Upper lobe of left lung (tissue), 6 donors: ENCODE data around the gene KCNC1. TPM values are rescaled to one million over a fixed set of nuclear protein-coding genes. Genes with fewer than 3 reads are reported as not detected.

ENCODE experiments used
- ATAC-seq, 2 donors: fragments of 200-7000 bp; cut with Tn5 transposase; one replicate each; pipeline ENCODE4 v1.9.1; 2022; ENCODE audit warnings: mild to moderate bottlenecking in 2 of 2, moderate library complexity in 2 of 2; ENCODE audit not compliant: low FRiP score in 2 of 2
- DNase-seq, 2 donors: peaks; one replicate each; pipeline ENCODE4 v3.0.0-alpha.2; 2019 to 2020
- H3K27ac ChIP-seq, 4 donors: fragments of 200-600 bp; sonication (generic); one replicate each; pipeline ENCODE4 v1.5.1; 2016 to 2019
- H3K27me3 ChIP-seq, 4 donors: fragments of 200-600 bp; sonication (generic); one replicate each; pipeline ENCODE4 v1.5.1; 2017 to 2019
- H3K36me3 ChIP-seq, 4 donors: fragments of 200-600 bp; sonication (generic); one replicate each; pipeline ENCODE4 v1.5.1; 2016 to 2019
- H3K4me1 ChIP-seq, 4 donors: fragments of 200-600 bp; sonication (generic); one replicate each; pipeline ENCODE4 v1.5.1; 2018 to 2019
- H3K4me3 ChIP-seq, 4 donors: fragments of 200-600 bp; sonication (generic); one replicate each; pipeline ENCODE4 v1.5.1; 2017 to 2019; ENCODE audit warnings: mild to moderate bottlenecking in 2 of 4, moderate library complexity in 1 of 4
- H3K9me3 ChIP-seq, 4 donors: fragments of 200-600 bp; sonication (generic); one replicate each; pipeline ENCODE4 v1.5.1; 2018 to 2019
- CTCF ChIP-seq, 6 experiments: fragments of 450-650 bp in 4 of 6; fragments of 200-600 bp in 2 of 6; sonication (generic) in 2 of 6; IDR thresholded peaks; one replicate each; pipeline ENCODE4 v1.5.1; 2016 to 2019; ENCODE audit warnings: antibody characterized with exemption in 6 of 6
- EP300 ChIP-seq, 4 donors: sonication (generic); formaldehyde crosslinking; IDR thresholded peaks; one replicate each; pipeline ENCODE4 v1.5.1; 2017; ENCODE audit warnings: antibody characterized with exemption in 4 of 4, control low read depth in 2 of 4
- POLR2A ChIP-seq, 4 donors: fragments of 450-650 bp; IDR thresholded peaks; one replicate each; pipeline ENCODE4 v1.5.1; 2016 to 2017; ENCODE audit warnings: antibody characterized with exemption in 4 of 4, mild to moderate bottlenecking in 2 of 4
- POLR2AphosphoS5 ChIP-seq, 2 donors: sonication (generic); formaldehyde crosslinking; IDR thresholded peaks; one replicate each; pipeline ENCODE4 v1.5.1; 2017; ENCODE audit warnings: antibody characterized with exemption in 2 of 2
- WGBS, 2 donors: methylation state at CpG; one replicate each; pipeline ENCODE4 v1.1.5; 2017 to 2018; 5-methylcytosine and 5-hydroxymethylcytosine counted together
- total RNA-seq, 6 donors: library from RNA; depleted of rRNA in 4 of 6; stranded (reverse); fragments of >200 nt in 4 of 6; gene quantifications; one replicate each; pipeline versions ENCODE4 v1.1.0 to v1.2.1, GENCODE V29; 2016 to 2021
- donor health status: DM: no; HTN: no; CAD: no; lungs with moderate emphysema.
- donor health status: DM: no; HTN: yes; CAD: no; lungs with severe emphysema.

KCNC1 gene
- total RNA-seq, 6 donors from 2014 or later: not detected

GRCh38 chr11:17736579-17736893 lies 2.0 kb downstream of the KCNC1 start:
- WGBS, 2 donors: 15 to 37% methylated on average over 6 to 12 of the region's 12 CpGs
- H3K4me1 ChIP-seq: peaks cover 12 to 26% (median 16%) of the 10 kb centered on the region in 4 donors
- no peak overlapping the region for H3K27ac ChIP-seq
- peaks cover 0 to 58% (median 25%) of the 10 kb centered on the region in 4 donors for H3K27me3 ChIP-seq
- no peak for ATAC-seq
- H3K4me3 ChIP-seq: no peak overlapping the region
- H3K36me3 ChIP-seq: no peaks in the 10 kb centered on the region
- no peaks in the 10 kb centered on the region for H3K9me3 ChIP-seq
- DNase-seq: no peak
- no peak for TF ChIP-seq CTCF (IDR thresholded peaks at IDR 0.05)
- no peak for TF ChIP-seq EP300 (IDR thresholded peaks at IDR 0.05)
- TF ChIP-seq POLR2AphosphoS5 (IDR thresholded peaks at IDR 0.05): no peak
- TF ChIP-seq POLR2A (IDR thresholded peaks at IDR 0.05): no peak

GRCh38 chr11:17736930-17737817 lies 2.6 kb downstream of the KCNC1 start:
- 46 to 60% methylated on average over 7 to 15 of the region's 15 CpGs for WGBS, 2 donors
- ATAC-seq: no peak
- Histone ChIP-seq H3K27me3 (peaks cover 0 to 58% (median 25%) of the 10 kb centered on the region in 4 donors), H3K4me1 (peaks cover 12 to 26% (median 16%) of the 10 kb centered on the region in 4 donors), H3K4me3 (no peak overlapping the region), H3K9me3 (no peaks in the 10 kb centered on the region), H3K27ac (no peak overlapping the region), H3K36me3 (no peaks in the 10 kb centered on the region)
- DNase-seq: no peak
- TF ChIP-seq EP300 (IDR thresholded peaks at IDR 0.05): no peak
- no peak for TF ChIP-seq POLR2AphosphoS5 (IDR thresholded peaks at IDR 0.05)
- TF ChIP-seq POLR2A (IDR thresholded peaks at IDR 0.05): no peak

- Histone ChIP-seq H3K36me3 (no peaks in the 10 kb centered on the region), H3K27me3 (peaks cover 0 to 52% (median 22%) of the 10 kb centered on the region in 4 donors), H3K27ac (no peak overlapping the region), H3K9me3 (no peaks in the 10 kb centered on the region), H3K4me3 (no peak overlapping the region), H3K4me1 (peaks cover 12 to 26% (median 16%) of the 10 kb centered on the region in 4 donors)
- DNase-seq (no peak), ATAC-seq (no peak)
- TF ChIP-seq POLR2AphosphoS5 (IDR thresholded peaks at IDR 0.05) (no peak), CTCF (IDR thresholded peaks at IDR 0.05) (no peak), EP300 (IDR thresholded peaks at IDR 0.05) (no peak), POLR2A (IDR thresholded peaks at IDR 0.05) (no peak)
- WGBS, 2 donors: 32 to 43% methylated on average over 8 to 10 of the region's 10 CpGs
Observed at GRCh38 chr11:17738151-17738973, 3.8 kb downstream of the KCNC1 start.

- no peaks in the 10 kb centered on the region for H3K36me3 ChIP-seq
- DNase-seq: no peak
- WGBS, 2 donors: 54 to 58% methylated on average over 6 of the region's 6 CpGs
Observed at GRCh38 chr11:17739945-17740338, 5.4 kb downstream of the KCNC1 start.

More at GRCh38 chr11:17739945-17740338, 5.4 kb downstream of the KCNC1 start:
- TF ChIP-seq CTCF (IDR thresholded peaks at IDR 0.05) (no peak), POLR2AphosphoS5 (IDR thresholded peaks at IDR 0.05) (no peak), EP300 (IDR thresholded peaks at IDR 0.05) (no peak), POLR2A (IDR thresholded peaks at IDR 0.05) (no peak)
- no peak overlapping the region for H3K27ac ChIP-seq
- no peak for ATAC-seq
- no peak overlapping the region for H3K4me3 ChIP-seq
- H3K9me3 ChIP-seq: no peaks in the 10 kb centered on the region
- peaks cover 0 to 39% (median 20%) of the 10 kb centered on the region in 4 donors for H3K27me3 ChIP-seq
- peaks cover 4 to 14% (median 9%) of the 10 kb centered on the region in 4 donors for H3K4me1 ChIP-seq
